GM08714 (cell line): ENCODE data around the gene CCDC146.
A peak's percentile ranks its signal among the peaks of the same experiment; 100 is the strongest.
"Not testable (repeated sequence)": the region's sequence is repeated elsewhere in the genome, so short reads cannot be mapped to it uniquely, and the experiment has no call there.

Experiments
- H3K4me3 ChIP-seq: fragments of 200-500 bp; sonication (Bioruptor generic); 2 replicates; pipeline ENCODE4 v1.5.1; 2014; ENCODE audit warnings: mild to moderate bottlenecking, low read length, inconsistent platforms
- ZNF274 ChIP-seq: IDR thresholded peaks from 2 replicates; pipeline ENCODE4 v1.6.1; 2012; ENCODE audit warnings: mild to moderate bottlenecking, low read depth, low read length

The CCDC146 gene

GRCh38 chr7:77184463-77184862 is 62.0 kb downstream of the CCDC146 start:
- no peak overlapping the region for H3K4me3 ChIP-seq
- no peak for TF ChIP-seq ZNF274

- no peak overlapping the region for H3K4me3 ChIP-seq
- no peak for TF ChIP-seq ZNF274
Observed at GRCh38 chr7:77184990-77185389, 62.6 kb downstream of the CCDC146 start.

- no peak for TF ChIP-seq ZNF274
- no peak overlapping the region for H3K4me3 ChIP-seq
Observed at GRCh38 chr7:77185866-77186265, 63.5 kb downstream of the CCDC146 start.

GRCh38 chr7:77188731-77189437 is 66.5 kb downstream of the CCDC146 start:
- no peak for TF ChIP-seq ZNF274
- no peak overlapping the region for H3K4me3 ChIP-seq

GRCh38 chr7:77197141-77197540 is 74.7 kb downstream of the CCDC146 start:
- TF ChIP-seq ZNF274 = no peak
- no peak overlapping the region; the same call in 1 of the 2 replicates for H3K4me3 ChIP-seq

GRCh38 chr7:77199013-77199966 is 76.9 kb downstream of the CCDC146 start, which contains the start of gene FGL2:
Gene FGL2 (minus strand): TSS chr7:77199819. CDS start chr7:77199793, 26 bp downstream.
- no peak for TF ChIP-seq ZNF274
- peak within 1 kb of the TSS; percentile 56; the same call in 1 of the 2 replicates for H3K4me3 ChIP-seq

- peak overlapping the region; percentile 37; the same call in 1 of the 2 replicates for H3K4me3 ChIP-seq
- no peak for TF ChIP-seq ZNF274
Observed at GRCh38 chr7:77200542-77200941, 78.1 kb downstream of the CCDC146 start.

- H3K4me3 ChIP-seq = peak overlapping the region; percentile 28; the same call in 1 of the 2 replicates
Observed at GRCh38 chr7:77202481-77202976, 80.1 kb downstream of the CCDC146 start.

GRCh38 chr7:77205706-77206105 is 83.3 kb downstream of the CCDC146 start:
- no peak overlapping the region for H3K4me3 ChIP-seq
- no peak for TF ChIP-seq ZNF274

More at GRCh38 chr7:77202481-77202976, 80.1 kb downstream of the CCDC146 start:
- TF ChIP-seq ZNF274 = no peak

- H3K4me3 ChIP-seq = no peak overlapping the region
- no peak for TF ChIP-seq ZNF274
Observed at GRCh38 chr7:77208416-77208815, 86.0 kb downstream of the CCDC146 start.

- no peak overlapping the region for H3K4me3 ChIP-seq
- TF ChIP-seq ZNF274 = no peak
Observed at GRCh38 chr7:77209479-77210139, 87.2 kb downstream of the CCDC146 start.

- TF ChIP-seq ZNF274 = no peak
- H3K4me3 ChIP-seq = no peak overlapping the region
Observed at GRCh38 chr7:77216181-77216845, 93.9 kb downstream of the CCDC146 start.

GRCh38 chr7:77217474-77218185 is 95.2 kb downstream of the CCDC146 start:
- no peak for TF ChIP-seq ZNF274
- no peak overlapping the region for H3K4me3 ChIP-seq

GRCh38 chr7:77219701-77220331 is 97.4 kb downstream of the CCDC146 start:
- H3K4me3 ChIP-seq = not testable (repeated sequence)
